HG02588 (cell line): ENCODE measurements around the gene PLSCR3.

Experiments used
- ATAC-seq: cut with Tn5 transposase; IDR thresholded peaks from one replicate; pipeline ENCODE4 v1.9.1; 2021; ENCODE audit warnings: mild to moderate bottlenecking, moderate library complexity; ENCODE audit not compliant: unreplicated experiment

Gene PLSCR3

GRCh38 chr17:7394452-7395191, at the start of gene PLSCR3:
PLSCR3 (minus strand) TSS chr17:7394525; CDS start chr17:7394110, 415 bp downstream.
- peak; percentile 78 for ATAC-seq

GRCh38 chr17:7443499-7444485, 49.5 kb upstream of the PLSCR3 start:
- ATAC-seq, result no peak

GRCh38 chr17:7442142-7442541, 47.8 kb upstream of the PLSCR3 start:
- no peak for ATAC-seq

GRCh38 chr17:7441266-7441665, 46.9 kb upstream of the PLSCR3 start:
- ATAC-seq, result no peak

GRCh38 chr17:7440834-7441195, 46.5 kb upstream of the PLSCR3 start:
- ATAC-seq, result no peak

GRCh38 chr17:7440113-7440833, 45.9 kb upstream of the PLSCR3 start:
- ATAC-seq, result no peak

GRCh38 chr17:7439462-7440112, 45.3 kb upstream of the PLSCR3 start, which contains the start of gene FGF11:
FGF11 (plus strand) TSS chr17:7439512; CDS start chr17:7439621, 109 bp downstream.
- no peak for ATAC-seq

- no peak for ATAC-seq
Observed at GRCh38 chr17:7438656-7439460, 44.5 kb upstream of the PLSCR3 start.

- ATAC-seq, result no peak
Observed at GRCh38 chr17:7437950-7438614, 43.8 kb upstream of the PLSCR3 start.

GRCh38 chr17:7437369-7437863, 43.1 kb upstream of the PLSCR3 start:
- ATAC-seq, result no peak

- no peak for ATAC-seq
Observed at GRCh38 chr17:7436556-7437368, 42.4 kb upstream of the PLSCR3 start.

- peak; percentile 17 for ATAC-seq
Observed at GRCh38 chr17:7435676-7436555, 41.6 kb upstream of the PLSCR3 start.

- ATAC-seq, result no peak
Observed at GRCh38 chr17:7432296-7432695, 38.0 kb upstream of the PLSCR3 start.

GRCh38 chr17:7431231-7431630, 36.9 kb upstream of the PLSCR3 start:
- no peak for ATAC-seq

- ATAC-seq, result no peak
Observed at GRCh38 chr17:7429722-7430121, 35.4 kb upstream of the PLSCR3 start.

GRCh38 chr17:7428557-7428956, 34.2 kb upstream of the PLSCR3 start, which contains the start of gene SPEM3:
SPEM3 (plus strand) TSS chr17:7428857; CDS start chr17:7428903, 46 bp downstream.
- ATAC-seq, result no peak

GRCh38 chr17:7427549-7427948, 33.2 kb upstream of the PLSCR3 start:
- no peak for ATAC-seq
